K562 (cell line): ENCODE results near the gene TARS2. TPM values are rescaled to one million over a fixed set of nuclear protein-coding genes. Genes with fewer than 3 reads are reported as not detected.
A peak's percentile ranks its signal among the peaks of the same experiment; 100 is the strongest.

Experiments
- AFF1 ChIP-seq, 2 experiments: fragments of 450-650 bp; IDR thresholded peaks; 2 replicates each; pipeline ENCODE4 v1.6.1; 2018; ENCODE audit warnings: mild to moderate bottlenecking in 2 of 2, low read depth in 1 of 2; ENCODE audit not compliant: partially characterized antibody in 2 of 2
- CBX2 ChIP-seq: fragments of 200-600 bp; sonication (generic); IDR thresholded peaks from one replicate; pipeline ENCODE4 v1.6.1; 2012; ENCODE audit warnings: mild to moderate bottlenecking, low read length, inconsistent platforms; ENCODE audit not compliant: insufficient read depth, poor library complexity, severe bottlenecking
- DLX4 ChIP-seq: fragments of 250-450 bp; sonication (Bioruptor Pico); IDR thresholded peaks from 2 replicates; pipeline ENCODE4 v1.6.1; 2021; ENCODE audit warnings: mild to moderate bottlenecking
- ELK1 ChIP-seq: sonication (generic); formaldehyde crosslinking; IDR thresholded peaks from 2 replicates; pipeline ENCODE4 v1.8.1; 2022; ENCODE audit warnings: missing genetic modification reagents
- ETS1 ChIP-seq: conservative IDR thresholded peaks from 2 replicates; pipeline ENCODE4 v1.6.1; 2011; ENCODE audit warnings: low read depth, mild to moderate bottlenecking, low read length; ENCODE audit not compliant: control insufficient read depth
- EZH2 ChIP-seq: IDR thresholded peaks from 2 replicates; pipeline ENCODE4 v1.6.1; 2012; ENCODE audit warnings: low read depth, mild to moderate bottlenecking, inconsistent platforms, low read length, borderline replicate concordance
- HOXB6 ChIP-seq: fragments of 250-450 bp; sonication (Bioruptor Pico); IDR thresholded peaks from 2 replicates; pipeline ENCODE4 v1.5.1; 2022; ENCODE audit warnings: mild to moderate bottlenecking, borderline replicate concordance
- OTX1 ChIP-seq: fragments of 450-650 bp; formaldehyde crosslinking; IDR thresholded peaks from 2 replicates; pipeline ENCODE4 v1.4.0; 2022; ENCODE audit warnings: mild to moderate bottlenecking
- POLR3G ChIP-seq: IDR thresholded peaks from 2 replicates; pipeline ENCODE4 v1.6.1; 2011; ENCODE audit not compliant: insufficient read length, insufficient replicate concordance; ENCODE audit errors: extremely low read depth
- PURB ChIP-seq: sonication (generic); formaldehyde crosslinking; IDR thresholded peaks from 2 replicates; pipeline ENCODE4 v1.9.0; 2021; ENCODE audit warnings: low read depth, mild to moderate bottlenecking, missing genetic modification reagents
- TARDBP ChIP-seq: fragments of 450-650 bp; IDR thresholded peaks from 2 replicates; pipeline ENCODE4 v1.6.1; 2016
- XRCC3 ChIP-seq: fragments of 450-650 bp; IDR thresholded peaks from 2 replicates; pipeline ENCODE4 v1.6.1; 2017; ENCODE audit warnings: mild to moderate bottlenecking, moderate library complexity
- ZNF354B ChIP-seq: fragments of 250-450 bp; sonication (Bioruptor Pico); IDR thresholded peaks from 2 replicates; pipeline ENCODE4 v1.4.0; 2020
- ZNF584 ChIP-seq: fragments of 200-800 bp; sonication (Bioruptor generic); IDR thresholded peaks from 2 replicates; pipeline ENCODE4 v1.6.1; 2016; ENCODE audit warnings: low read depth, mild to moderate bottlenecking, missing genetic modification characterization, missing compliant biosample characterization
- ZNF655 ChIP-seq: fragments of 250-450 bp; sonication (Bioruptor Pico); IDR thresholded peaks from 2 replicates; pipeline ENCODE4 v1.5.0; 2021
- ZNF740 ChIP-seq, 3 experiments: fragments of 200-800 bp in 1 of 3; sonication (Bioruptor generic) in 1 of 3; sonication (generic) in 1 of 3; formaldehyde crosslinking in 1 of 3; IDR thresholded peaks; 2 replicates each; pipeline versions ENCODE4 v1.6.1 to v1.8.0; 2016 to 2022; ENCODE audit warnings: mild to moderate bottlenecking in 2 of 3, missing compliant biosample characterization in 2 of 3, missing genetic modification characterization in 2 of 3, missing genetic modification reagents in 1 of 3
- ZNF778 ChIP-seq: fragments of 450-650 bp; formaldehyde crosslinking; IDR thresholded peaks from 2 replicates; pipeline ENCODE4 v1.4.0; 2020; ENCODE audit warnings: mild to moderate bottlenecking, moderate library complexity
- polyA plus RNA-seq, 8 experiments: library from polyadenylated mRNA; depleted of rRNA in 4 of 8; stranded (reverse) in 5 of 8; unstranded in 3 of 8; fragments of >200 nt; fragmentation: Nextera tagmentation in 2 of 8; fragmentation: Illumina TruSeq in 1 of 8; extraction: Ambion mirVana in 2 of 8; extraction: Trizol in 1 of 8; gene quantifications; 2 replicates each; pipeline versions ENCODE4 v1.2.1 to v1.2.3, GENCODE V29; 2011 to 2014; ENCODE audit warnings: inconsistent platforms in 1 of 8, missing spikeins in 1 of 8
- total RNA-seq, 7 experiments: library from RNA; depleted of rRNA in 6 of 7; stranded (reverse); fragments of >200 nt in 6 of 7; fragmentation: Illumina TruSeq in 2 of 7; extraction: Trizol in 2 of 7; gene quantifications; 2 replicates each; pipeline versions ENCODE4 v1.2.1 to v1.2.3, GENCODE V29; 2011 to 2021; ENCODE audit warnings: low replicate concordance in 1 of 7

Gene TARS2
- total and polyA plus RNA-seq, 9 of the 15 experiments (the other 6 are each of a cell fraction or from before 2014, with no cell fraction given) = 17.0 to 64.2 (median 39.4) TPM

- no peak for TF ChIP-seq ELK1 (CRISPR knock-in tag)
- TF ChIP-seq ETS1 = peak; percentile 58; the same call in 1 of the 2 replicates
- TF ChIP-seq ZNF740 (CRISPR knock-in tag; IDR thresholded peaks at IDR 0.05) = peak; percentile 88
- peak in 1 of 2 experiments; percentile 62; a peak in 1 of 4 replicates for TF ChIP-seq ZNF740 (tag; IDR thresholded peaks at IDR 0.05)
- TF ChIP-seq XRCC3 = no peak
- no peak for TF ChIP-seq ZNF655 (CRISPR knock-in tag)
- no peak for TF ChIP-seq ZNF584 (CRISPR knock-in tag)
- no peak for TF ChIP-seq AFF1 (IDR thresholded peaks at IDR 0.05; ENCODE audit: low read depth in 1 of 2, partially characterized antibody in 2 of 2)
- no peak for TF ChIP-seq OTX1 (CRISPR knock-in tag)
- no peak for TF ChIP-seq PURB (CRISPR knock-in tag)
- no peak for TF ChIP-seq TARDBP
- TF ChIP-seq ZNF354B (CRISPR knock-in tag) = no peak
- no peak for TF ChIP-seq DLX4 (CRISPR knock-in tag)
- TF ChIP-seq HOXB6 (CRISPR knock-in tag) = no peak
- no peak for TF ChIP-seq ZNF778 (CRISPR knock-in tag)
- no peak for TF ChIP-seq POLR3G
- no peak for TF ChIP-seq EZH2
- TF ChIP-seq CBX2 = no peak
Measured at GRCh38 chr1:150552128-150552910, 65.1 kb downstream of the TARS2 start (continued).
